Frontal cortex (tissue), 4 donors: ENCODE measurements around the gene GPR137. TPM values are rescaled to one million over a fixed set of nuclear protein-coding genes. Genes with fewer than 3 reads are reported as not detected.
A peak's percentile ranks its signal among the peaks of the same experiment; 100 is the strongest.

Experiments
- DNase-seq, 2 donors: peaks; one replicate each; pipeline ENCODE4 v3.0.0; 2012; ENCODE audit warnings: low spot score in 2 of 2
- FAIRE-seq: peaks from 2 replicates; lab custom pipeline; 2012; peaks lifted over from hg19 to GRCh38; lab: Jason Lieb, UNC
- total RNA-seq: library from RNA; depleted of rRNA; stranded (reverse); fragments of >200 nt; gene quantifications from one replicate; pipeline ENCODE4 v1.2.3, GENCODE V29; 2014
- donor health status: control.
- donor health status: control.
- donor health status: control.

Gene GPR137
- total RNA-seq, 1 donor from 2014 or later, result 9.8 TPM

DNA sequence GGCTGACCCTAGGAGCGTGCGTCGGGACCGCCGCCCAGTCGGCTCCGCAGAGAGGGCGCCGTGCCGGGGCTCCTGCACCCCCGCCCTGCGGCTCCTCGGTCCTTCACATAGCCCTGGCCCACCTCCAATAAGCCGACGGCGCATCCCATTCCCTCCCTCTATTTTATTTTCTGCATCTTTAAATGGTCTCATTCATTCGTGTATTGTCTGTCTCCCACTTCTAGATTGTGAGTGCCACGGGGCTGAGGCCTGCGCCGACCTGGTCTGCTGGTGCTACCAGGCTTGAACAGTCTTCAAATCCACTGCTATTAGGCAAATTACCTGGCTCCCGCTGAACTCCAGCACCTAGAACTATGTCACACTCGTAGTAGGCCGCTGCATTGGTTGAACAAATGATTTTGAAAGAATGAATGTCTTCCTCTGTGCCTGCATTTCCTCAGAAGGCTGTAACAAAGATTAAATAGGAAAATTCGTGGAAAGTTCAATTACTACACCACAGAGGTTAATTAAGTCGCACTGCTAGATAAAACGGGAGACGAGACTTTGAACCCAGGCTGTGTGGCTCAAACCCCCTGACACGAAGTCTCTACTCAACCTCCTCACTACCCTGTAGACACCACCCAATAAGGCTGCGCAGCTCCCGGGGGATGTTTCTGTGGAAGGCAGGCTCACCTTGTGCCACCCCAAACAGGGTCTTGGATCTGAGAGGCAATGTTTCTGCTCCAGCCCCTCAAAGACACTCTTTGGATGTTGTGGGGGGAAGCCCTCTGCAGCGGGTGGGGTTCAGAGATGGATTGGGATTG, 37.7 kb upstream of the GPR137 start:
- DNase-seq, result no peak
- FAIRE-seq, result no peak

GRCh38 chr11:64248578-64248977, 37.1 kb upstream of the GPR137 start:
- DNase-seq, result no peak
- FAIRE-seq, result no peak

GRCh38 chr11:64249038-64249437, 36.6 kb upstream of the GPR137 start:
- DNase-seq (no peak), FAIRE-seq (no peak)

DNA sequence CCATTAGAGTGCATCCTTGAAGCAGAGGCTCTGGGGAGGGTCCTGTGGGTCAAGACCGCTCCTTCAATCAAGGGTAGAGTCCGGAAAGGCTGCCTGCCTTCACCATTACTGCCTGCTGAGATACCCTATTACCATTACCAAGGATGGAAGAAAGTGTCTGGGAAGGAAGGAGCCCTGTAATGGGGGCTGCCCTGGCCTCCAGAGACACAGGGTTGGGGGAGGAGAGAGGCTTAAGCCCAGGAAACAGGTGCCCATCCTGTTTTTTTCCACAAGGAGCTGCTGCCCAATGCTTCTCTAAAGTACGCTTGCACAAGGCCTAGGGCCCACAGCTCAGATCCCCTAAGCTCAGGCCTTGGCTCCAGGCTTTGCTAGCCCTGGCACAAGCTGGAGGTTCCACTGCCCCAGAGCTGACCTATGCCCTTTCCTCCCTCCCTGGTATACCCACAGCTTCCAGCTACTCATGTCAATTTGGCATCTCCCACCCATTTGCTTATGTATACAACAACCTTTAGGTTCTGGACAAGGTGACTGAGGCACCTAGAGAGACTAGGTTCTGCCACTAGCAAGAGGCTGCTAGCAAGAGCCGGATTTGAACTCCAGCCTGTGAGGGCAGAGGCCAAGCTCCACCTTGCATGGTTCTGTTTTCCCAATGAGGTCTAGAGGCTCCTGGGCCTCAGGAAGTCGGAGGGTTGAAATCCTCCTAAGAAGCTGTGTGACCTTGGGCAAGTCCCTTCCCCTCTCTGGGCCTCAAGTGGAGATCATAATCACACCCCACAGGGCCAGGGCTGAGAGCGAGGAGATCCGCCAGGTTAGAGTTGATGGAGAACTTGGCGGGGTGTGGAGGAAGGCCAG, 35.9 kb upstream of the GPR137 start:
- FAIRE-seq, result no peak
- no peak for DNase-seq

DNA sequence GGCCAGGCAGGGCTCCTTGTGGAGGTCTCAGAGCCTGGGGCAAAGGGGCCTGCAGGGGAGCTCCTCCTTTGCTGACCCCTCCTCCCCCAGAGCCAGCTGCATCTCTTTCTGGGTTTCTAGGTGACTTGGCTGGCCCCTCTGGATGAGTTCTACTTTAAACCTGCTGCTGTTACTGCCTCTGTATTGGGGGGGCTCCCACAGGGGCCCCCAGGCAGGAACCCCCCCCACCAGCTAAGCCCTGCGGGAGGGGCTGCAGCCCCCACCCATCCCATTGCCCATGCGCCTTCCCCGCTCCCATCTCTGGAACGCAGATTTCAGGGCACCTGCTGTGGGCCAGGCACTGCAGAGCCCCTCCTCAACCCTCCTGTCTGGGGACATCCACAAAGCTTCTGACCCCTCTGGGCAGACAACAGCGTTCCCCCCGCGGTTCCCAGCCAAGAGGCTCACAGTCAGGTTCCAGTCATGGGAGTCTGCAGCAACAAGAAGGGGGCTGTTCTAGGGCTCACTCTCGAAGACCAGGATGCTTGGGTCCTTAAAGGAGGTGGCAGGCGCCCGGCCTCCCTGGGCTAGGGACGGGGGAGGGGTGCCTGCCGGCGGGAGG, 35.1 kb upstream of the GPR137 start:
- DNase-seq (no peak), FAIRE-seq (no peak)

- DNase-seq (peak; percentile 90 to 95), FAIRE-seq (no peak)
These were observed 34.5 kb upstream of the GPR137 start, which contains the start of gene PLCB3 for GRCh38 chr11:64251016-64251752. TSS of gene PLCB3 (plus strand) at chr11:64251530. CDS start at chr11:64251650, 120 bp downstream.

- FAIRE-seq (no peak), DNase-seq (no peak)
These were observed 34.0 kb upstream of the GPR137 start for GRCh38 chr11:64251753-64252002.

DNA sequence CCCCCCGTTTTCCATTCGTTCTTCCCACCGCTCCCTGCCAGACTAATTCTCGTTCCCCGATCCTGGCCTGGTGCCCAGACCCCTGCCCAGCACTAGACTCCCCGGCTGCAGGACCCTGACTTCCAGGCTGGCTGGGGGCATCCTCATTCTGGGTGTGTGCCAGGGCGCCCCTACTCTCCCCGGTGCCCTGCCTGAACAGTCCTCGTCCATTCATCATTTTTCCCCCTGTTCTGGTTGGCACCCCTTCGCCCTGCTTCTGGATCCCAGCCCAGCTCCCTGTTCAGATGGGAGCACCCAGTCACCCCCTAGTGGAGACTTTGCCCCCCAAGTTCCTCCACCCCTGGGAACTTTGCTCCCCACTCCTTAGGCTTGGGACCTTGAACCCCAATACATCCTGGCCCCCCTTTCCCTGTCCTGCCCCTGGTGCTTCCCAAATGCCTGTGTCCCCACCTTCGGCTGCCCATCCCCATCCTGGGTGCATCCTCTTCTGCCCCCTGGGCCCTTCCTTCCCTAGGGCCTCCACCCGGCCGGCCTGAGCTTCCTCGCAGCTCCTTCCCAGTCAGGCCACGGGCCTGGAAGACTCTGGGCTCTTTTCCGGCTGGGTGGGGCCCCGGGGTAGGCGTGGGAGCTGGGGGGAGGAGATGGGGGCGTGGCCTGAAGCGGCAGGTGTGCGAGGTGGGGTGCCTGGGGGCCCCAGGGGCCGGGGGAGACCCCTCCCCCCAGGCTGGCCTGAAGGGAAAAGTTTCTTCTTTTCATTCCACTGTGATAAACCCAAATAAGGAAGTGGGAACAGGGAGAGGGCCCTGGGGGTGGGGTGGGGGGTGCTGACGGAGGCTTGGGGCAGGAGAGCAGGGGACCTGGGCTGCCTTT, 33.4 kb upstream of the GPR137 start:
- DNase-seq (peak in 1 of 2 donors; percentile 58), FAIRE-seq (no peak)

DNA sequence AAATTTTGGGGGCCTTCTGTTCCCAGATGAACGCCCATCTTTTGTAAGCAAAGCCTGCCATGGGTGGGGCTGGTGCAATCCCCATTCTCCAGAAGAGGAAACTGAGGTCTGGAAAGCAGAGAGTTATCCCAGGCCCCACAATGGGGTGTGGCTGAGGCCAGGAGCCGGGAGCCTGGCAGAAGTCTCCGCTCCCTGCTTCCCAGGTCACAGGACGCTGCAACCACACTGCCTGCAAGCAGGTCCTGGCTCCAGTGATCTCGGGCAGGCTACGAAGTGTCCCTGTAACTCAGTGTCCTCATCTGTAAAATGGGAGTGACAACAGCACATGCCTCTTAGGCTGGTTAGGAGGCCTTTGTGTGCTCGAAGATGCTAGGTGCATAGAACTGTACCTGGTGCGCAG, 32.6 kb upstream of the GPR137 start:
- FAIRE-seq, result no peak
- no peak for DNase-seq

GRCh38 chr11:64253481-64253880, 32.2 kb upstream of the GPR137 start:
- DNase-seq (peak; percentile 61 to 62), FAIRE-seq (no peak)

- DNase-seq, result no peak
- FAIRE-seq, result no peak
These were observed 31.3 kb upstream of the GPR137 start for GRCh38 chr11:64254326-64254725.

DNA sequence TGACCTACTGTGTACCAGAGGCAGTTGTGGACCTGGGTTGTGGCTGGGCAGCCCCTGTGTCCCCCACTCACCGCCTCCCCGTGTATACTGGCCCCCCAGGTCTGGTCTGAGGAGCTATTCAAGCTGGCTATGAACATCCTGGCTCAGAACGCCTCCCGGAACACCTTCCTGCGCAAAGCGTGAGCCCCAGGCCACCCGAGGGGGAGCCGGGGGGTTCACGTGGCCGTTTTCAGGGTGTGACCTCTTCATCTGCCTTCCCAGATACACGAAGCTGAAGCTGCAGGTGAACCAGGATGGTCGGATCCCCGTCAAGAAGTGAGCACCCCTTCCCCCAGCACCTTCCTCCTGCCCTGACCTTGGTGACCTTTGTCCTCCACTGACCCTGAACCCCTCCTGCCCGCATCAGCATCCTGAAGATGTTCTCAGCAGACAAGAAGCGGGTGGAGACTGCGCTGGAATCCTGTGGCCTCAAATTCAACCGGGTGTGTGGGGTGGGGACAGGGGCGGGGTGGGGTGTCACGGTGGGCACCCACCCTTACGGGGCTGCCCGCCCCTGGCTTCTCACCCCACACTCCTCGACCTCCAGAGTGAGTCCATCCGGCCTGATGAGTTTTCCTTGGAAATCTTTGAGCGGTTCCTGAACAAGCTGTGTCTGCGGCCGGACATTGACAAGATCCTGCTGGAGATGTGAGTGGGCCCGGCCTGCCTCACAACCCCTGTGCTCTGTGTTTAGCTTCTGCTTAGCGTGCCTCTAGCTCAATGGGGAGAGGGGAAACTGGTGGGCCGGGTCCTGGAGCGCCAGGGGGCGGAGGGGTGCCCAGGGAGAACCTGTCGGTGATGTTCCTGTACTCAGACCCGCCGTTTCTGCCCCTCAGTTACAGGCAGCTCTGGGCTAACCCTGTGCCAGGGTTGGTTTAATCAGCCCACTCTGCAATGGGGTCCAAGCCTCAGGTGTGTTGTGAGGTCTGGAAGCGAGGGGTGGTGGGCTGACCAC, 30.2 kb upstream of the GPR137 start:
- FAIRE-seq, result no peak
- no peak for DNase-seq

DNA sequence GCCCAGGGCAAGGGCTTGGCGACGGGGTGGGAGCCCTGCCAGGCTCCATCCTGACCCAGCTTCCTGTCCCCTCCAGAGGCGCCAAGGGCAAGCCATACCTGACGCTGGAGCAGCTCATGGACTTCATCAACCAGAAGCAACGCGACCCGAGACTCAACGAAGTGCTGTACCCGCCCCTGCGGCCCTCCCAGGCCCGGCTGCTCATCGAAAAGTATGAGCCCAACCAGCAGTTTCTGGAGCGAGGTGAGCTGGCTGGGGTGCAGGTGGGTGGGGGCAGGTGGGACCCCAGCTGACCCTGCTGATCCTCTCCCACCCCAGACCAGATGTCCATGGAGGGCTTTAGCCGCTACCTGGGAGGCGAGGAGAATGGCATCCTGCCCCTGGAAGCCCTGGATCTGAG, 29.3 kb upstream of the GPR137 start:
- FAIRE-seq (no peak), DNase-seq (no peak)

GRCh38 chr11:64258356-64258755, 27.3 kb upstream of the GPR137 start:
- DNase-seq (no peak), FAIRE-seq (no peak)

DNA sequence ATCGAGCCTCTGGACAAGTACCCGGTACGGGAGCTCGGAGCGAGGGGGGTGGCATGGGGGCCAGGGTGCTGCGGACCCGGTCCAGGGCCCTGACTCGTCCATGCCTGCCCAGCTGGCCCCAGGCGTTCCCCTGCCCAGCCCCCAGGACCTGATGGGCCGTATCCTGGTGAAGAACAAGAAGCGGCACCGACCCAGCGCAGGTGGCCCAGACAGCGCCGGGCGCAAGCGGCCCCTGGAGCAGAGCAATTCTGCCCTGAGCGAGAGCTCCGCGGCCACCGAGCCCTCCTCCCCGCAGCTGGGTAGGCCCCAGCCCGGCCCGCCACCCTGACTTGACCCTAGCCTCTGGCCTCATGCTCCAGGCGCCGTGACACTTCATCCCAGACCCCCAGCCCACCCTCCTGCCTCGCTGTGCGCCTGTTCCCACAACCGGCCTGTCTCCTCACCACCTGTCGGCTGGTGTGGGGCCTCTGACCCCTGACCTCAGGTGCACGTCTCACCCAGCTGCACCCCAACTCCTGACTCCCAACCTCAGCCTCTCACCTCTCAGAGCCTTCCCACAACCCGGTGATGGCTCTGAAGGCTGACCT, 26.6 kb upstream of the GPR137 start:
- FAIRE-seq (no peak), DNase-seq (no peak)

DNA sequence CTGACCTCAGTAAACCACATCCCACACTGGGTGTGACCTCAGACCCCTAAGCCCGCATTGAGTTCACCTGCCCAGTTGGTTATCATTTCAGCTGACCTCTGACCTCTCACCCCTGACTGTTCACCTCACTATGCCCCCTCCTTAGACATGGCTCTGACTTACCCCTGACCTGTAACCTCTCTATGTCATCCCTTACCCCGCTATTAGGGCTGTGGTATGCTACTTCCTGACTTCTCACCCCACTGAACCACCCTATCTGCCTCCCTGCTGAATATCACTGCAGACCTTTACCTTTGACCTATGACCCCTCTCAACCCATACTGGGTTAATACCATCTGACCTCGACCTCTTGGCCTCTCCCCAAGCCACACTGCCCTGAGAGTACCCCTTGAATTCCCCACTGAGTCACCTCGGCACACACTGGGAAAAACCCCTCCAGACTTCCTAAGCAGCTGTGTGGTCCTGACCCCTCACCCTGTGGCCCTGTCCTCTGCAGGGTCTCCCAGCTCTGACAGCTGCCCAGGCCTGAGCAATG, 26.0 kb upstream of the GPR137 start:
- DNase-seq (no peak), FAIRE-seq (no peak)

DNA sequence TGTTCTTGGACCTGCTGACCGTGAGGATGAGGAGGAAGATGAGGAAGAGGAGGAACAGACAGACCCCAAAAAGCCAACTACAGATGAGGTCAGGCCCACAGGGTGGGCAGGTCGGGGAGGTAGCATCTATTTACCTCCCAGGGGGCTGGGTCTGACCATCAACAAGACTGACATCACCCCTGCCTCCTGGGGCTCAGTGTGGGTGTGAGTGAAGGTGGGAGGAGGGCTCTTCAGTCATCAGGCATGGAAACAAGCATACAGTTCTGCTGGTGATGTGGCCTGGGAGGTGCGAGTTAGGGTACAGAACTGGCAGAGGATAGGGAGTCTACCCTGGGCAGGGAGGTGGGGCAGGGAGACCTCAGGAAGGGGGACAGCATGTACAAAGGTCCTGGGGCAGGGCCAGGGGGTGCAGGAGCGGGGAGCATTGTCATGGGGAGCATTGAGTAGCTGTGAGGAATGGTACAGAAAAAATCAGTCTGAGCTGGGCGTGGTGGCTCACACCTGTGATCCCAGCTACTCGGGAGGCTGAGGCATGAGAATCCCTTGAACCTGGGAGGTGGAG, 25.4 kb upstream of the GPR137 start:
- FAIRE-seq, result no peak
- no peak for DNase-seq
